Measurements from ENCODE around the gene SLC15A3. TPM values are rescaled to one million over a fixed set of nuclear protein-coding genes. Genes with fewer than 3 reads are reported as not detected.
A peak's percentile ranks its signal among the peaks of the same experiment; 100 is the strongest.

SLC15A3 gene
- total RNA-seq, 6 donors from 2014 or later, result 29.5 to 186 (median 115) TPM

DNA sequence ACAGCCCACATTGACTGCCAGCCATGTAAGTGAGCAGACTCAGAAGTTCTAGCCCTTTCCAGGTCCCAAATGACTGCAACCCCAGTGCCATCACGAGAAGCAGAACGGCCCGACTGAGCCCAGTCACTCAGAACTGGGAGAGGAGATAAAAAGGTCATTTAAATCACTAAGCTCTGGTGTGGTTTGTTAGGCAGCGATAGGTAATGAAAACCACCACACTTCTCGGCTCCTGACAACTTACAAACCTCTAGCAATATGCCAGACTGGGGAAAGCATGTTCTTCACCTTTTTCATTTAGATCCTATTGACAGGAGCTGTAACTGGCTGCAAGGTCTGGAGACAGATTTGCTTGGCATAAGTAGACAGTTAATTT is 6.7 kb downstream of the SLC15A3 start:
- Histone ChIP-seq H3K36me3 (peaks cover 5 to 51% (median 26%) of the 10 kb centered on the region in 4 donors), H3K9me3 (no peaks in the 10 kb centered on the region), H3K4me1 (peaks cover 12 to 42% (median 30%) of the 10 kb centered on the region in 4 donors), H3K4me3 (no peak overlapping the region), H3K27ac (no peak overlapping the region), H3K27me3 (no peaks in the 10 kb centered on the region)
- WGBS, 2 donors, result 86 to 97% methylated on average over 5 of the region's 5 CpGs
- no peak for DNase-seq
- no peak for ATAC-seq (ENCODE audit: low FRiP score in 2 of 2)
- TF ChIP-seq EP300 (IDR thresholded peaks at IDR 0.05) (no peak), POLR2A (IDR thresholded peaks at IDR 0.05) (no peak), POLR2AphosphoS5 (IDR thresholded peaks at IDR 0.05) (no peak)
- TF ChIP-seq, protein P1, sequence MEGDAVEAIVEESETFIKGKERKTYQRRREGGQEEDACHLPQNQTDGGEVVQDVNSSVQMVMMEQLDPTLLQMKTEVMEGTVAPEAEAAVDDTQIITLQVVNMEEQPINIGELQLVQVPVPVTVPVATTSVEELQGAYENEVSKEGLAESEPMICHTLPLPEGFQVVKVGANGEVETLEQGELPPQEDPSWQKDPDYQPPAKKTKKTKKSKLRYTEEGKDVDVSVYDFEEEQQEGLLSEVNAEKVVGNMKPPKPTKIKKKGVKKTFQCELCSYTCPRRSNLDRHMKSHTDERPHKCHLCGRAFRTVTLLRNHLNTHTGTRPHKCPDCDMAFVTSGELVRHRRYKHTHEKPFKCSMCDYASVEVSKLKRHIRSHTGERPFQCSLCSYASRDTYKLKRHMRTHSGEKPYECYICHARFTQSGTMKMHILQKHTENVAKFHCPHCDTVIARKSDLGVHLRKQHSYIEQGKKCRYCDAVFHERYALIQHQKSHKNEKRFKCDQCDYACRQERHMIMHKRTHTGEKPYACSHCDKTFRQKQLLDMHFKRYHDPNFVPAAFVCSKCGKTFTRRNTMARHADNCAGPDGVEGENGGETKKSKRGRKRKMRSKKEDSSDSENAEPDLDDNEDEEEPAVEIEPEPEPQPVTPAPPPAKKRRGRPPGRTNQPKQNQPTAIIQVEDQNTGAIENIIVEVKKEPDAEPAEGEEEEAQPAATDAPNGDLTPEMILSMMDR (IDR thresholded peaks at IDR 0.05), result no peak

DNA sequence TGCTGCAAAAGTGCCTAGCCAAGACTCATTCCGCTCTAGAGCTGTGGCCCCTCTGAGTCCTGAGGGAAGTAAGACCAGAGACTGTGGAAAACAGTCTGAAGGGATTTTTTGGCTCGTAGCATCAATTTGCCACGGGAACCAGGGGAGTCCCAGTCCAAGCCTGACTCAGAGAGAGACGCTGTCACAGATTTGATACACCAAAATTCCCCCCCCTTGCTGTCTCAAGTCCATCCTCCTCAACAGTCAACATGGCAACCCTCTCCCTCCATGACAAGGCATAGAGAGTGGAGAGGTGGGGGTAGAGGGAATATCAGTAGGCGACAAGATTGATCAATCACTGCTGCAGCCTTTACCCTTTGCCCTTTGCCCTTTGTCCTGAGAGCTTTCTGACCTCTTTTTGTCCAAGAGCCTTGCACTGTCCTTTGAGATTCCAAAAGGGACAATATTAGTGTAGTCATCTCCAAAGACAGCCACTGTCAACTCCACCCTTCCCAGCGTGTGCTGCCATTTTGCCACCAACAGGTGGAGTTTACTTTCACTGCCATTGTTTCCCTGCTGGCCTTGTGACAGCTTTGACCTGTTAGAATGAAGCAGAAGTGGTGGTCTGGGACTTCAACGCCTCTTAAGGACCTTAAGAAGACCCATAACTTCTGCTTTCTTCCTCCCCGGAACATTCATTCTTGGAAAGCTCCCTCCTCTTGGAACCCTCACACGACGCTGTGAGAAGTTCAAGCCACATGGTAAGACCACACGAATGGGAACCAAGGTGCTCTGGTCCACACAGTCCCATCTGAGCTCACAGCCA is 7.3 kb downstream of the SLC15A3 start:
- DNase-seq (no peak), ATAC-seq (ENCODE audit: low FRiP score in 2 of 2) (peak in 1 of 2 donors; percentile 14)
- H3K27me3 ChIP-seq, result no peaks in the 10 kb centered on the region
- H3K9me3 ChIP-seq, result no peaks in the 10 kb centered on the region
- no peak overlapping the region for H3K27ac ChIP-seq
- H3K36me3 ChIP-seq, result peaks cover 5 to 56% (median 29%) of the 10 kb centered on the region in 4 donors
- TF ChIP-seq POLR2A (IDR thresholded peaks at IDR 0.05) (no peak), POLR2AphosphoS5 (IDR thresholded peaks at IDR 0.05) (no peak), EP300 (IDR thresholded peaks at IDR 0.05) (no peak)
- TF ChIP-seq, protein P1 (IDR thresholded peaks at IDR 0.05), result peak in 1 of 6 experiments; percentile 13
- no peak overlapping the region for H3K4me3 ChIP-seq
- 78 to 87% methylated on average over 11 of the region's 11 CpGs for WGBS, 2 donors
- peaks cover 9 to 41% (median 28%) of the 10 kb centered on the region in 4 donors for H3K4me1 ChIP-seq

DNA sequence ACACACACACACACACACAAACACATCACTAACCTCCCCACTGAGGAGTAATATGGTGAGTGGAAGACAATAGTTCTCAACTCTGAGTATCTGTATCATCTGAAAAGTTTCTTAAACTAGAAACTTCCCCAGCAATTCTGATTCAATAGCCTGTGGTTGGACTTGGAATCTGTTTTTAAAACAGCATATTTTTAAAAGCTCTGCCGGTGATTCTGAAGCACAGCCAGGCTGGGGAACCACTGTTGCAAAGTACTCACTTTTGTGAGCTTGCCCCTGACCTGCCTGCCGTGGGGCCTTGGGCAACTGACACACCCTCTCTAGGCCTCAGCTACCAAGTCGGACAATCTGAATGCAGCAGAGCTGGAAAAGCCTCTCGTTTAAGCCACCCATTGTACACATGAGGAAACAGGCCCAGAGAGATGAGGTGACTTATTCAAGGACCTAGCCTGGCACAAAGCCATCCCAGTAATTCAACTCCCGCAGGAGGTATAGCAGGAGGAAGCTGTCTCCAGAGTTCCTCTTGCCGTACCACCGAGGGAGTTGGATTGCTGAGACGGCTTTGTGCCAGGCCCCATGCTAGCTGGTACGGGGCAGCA is 8.9 kb downstream of the SLC15A3 start:
- Histone ChIP-seq H3K27me3 (no peaks in the 10 kb centered on the region), H3K9me3 (no peaks in the 10 kb centered on the region), H3K36me3 (peaks cover 5 to 73% (median 39%) of the 10 kb centered on the region in 4 donors), H3K27ac (peak overlapping the region in 3 of 4 donors; percentile 51 to 57 (median 57)), H3K4me3 (no peak overlapping the region), H3K4me1 (peaks cover 3 to 37% (median 19%) of the 10 kb centered on the region in 4 donors)
- DNase-seq (peak in 1 of 2 donors; percentile 80), ATAC-seq (ENCODE audit: low FRiP score in 2 of 2) (no peak)
- 58 to 63% methylated on average over 4 to 9 of the region's 9 CpGs for WGBS, 2 donors
- no peak for TF ChIP-seq EP300 (IDR thresholded peaks at IDR 0.05)
- no peak for TF ChIP-seq POLR2A (IDR thresholded peaks at IDR 0.05)
- no peak for TF ChIP-seq POLR2AphosphoS5 (IDR thresholded peaks at IDR 0.05)
- TF ChIP-seq, protein P1 (IDR thresholded peaks at IDR 0.05), result no peak

DNA sequence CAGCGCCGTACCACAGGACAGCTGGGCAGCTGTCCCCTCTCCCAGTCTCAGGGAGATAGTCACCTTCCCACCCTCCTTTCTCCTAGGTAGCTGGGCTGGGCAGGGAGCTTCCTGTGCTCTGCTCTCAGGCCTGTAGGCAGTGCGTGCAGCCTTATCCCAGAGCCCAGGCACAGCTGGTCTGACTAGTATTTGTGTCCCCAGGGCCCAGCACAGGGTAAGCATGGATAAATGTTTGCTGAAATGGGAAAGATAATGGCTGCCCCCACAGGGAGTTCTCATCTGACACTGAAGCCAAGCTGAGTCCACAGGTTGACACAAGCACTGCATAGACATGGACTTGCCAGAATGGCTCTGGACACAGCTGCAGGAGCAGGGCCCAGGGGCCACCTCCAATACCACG is 9.8 kb downstream of the SLC15A3 start:
- Histone ChIP-seq H3K27me3 (no peaks in the 10 kb centered on the region), H3K36me3 (peaks cover 5 to 80% (median 41%) of the 10 kb centered on the region in 4 donors), H3K27ac (peak overlapping the region in 3 of 4 donors; percentile 26 to 57 (median 51)), H3K9me3 (no peaks in the 10 kb centered on the region), H3K4me3 (no peak overlapping the region), H3K4me1 (peaks cover 3 to 32% (median 19%) of the 10 kb centered on the region in 4 donors)
- WGBS, 2 donors, result 80 to 92% methylated on average over 2 to 4 of the region's 4 CpGs
- ATAC-seq (ENCODE audit: low FRiP score in 2 of 2) (no peak), DNase-seq (no peak)
- TF ChIP-seq, protein P1 (IDR thresholded peaks at IDR 0.05), result no peak
- TF ChIP-seq POLR2AphosphoS5 (IDR thresholded peaks at IDR 0.05), result no peak
- no peak for TF ChIP-seq POLR2A (IDR thresholded peaks at IDR 0.05)
- TF ChIP-seq EP300 (IDR thresholded peaks at IDR 0.05), result no peak
